Stimulated activated CD8-positive, alpha-beta memory T cell treated with anti-CD3 and anti-CD28 coated beads, Interleukin-7, amount 100 ng/mL, for 4 hours (primary cell): ENCODE data around the gene CSRNP2.
"Not testable (repeated sequence)": the region's sequence is repeated elsewhere in the genome, so short reads cannot be mapped to it uniquely, and the experiment has no call there.

Experiments used
- DNase-seq, 2 donors: peaks; one replicate each; pipeline ENCODE4 v3.0.0-alpha.2; 2020; ENCODE audit warnings: low read depth in 2 of 2

The CSRNP2 gene

GRCh38 chr12:51028126-51028812 lies 55.1 kb downstream of the CSRNP2 start:
- DNase-seq: no peak

GRCh38 chr12:51027342-51027835 lies 56.0 kb downstream of the CSRNP2 start:
- DNase-seq: no peak

- DNase-seq: peak; percentile 85 to 91
These were observed 57.4 kb downstream of the CSRNP2 start, which contains the start of gene SLC11A2 for GRCh38 chr12:51025836-51026638. TSS of gene SLC11A2 (minus strand) at chr12:51026384. CDS start at chr12:51010728, 15,656 bp downstream.

DNA sequence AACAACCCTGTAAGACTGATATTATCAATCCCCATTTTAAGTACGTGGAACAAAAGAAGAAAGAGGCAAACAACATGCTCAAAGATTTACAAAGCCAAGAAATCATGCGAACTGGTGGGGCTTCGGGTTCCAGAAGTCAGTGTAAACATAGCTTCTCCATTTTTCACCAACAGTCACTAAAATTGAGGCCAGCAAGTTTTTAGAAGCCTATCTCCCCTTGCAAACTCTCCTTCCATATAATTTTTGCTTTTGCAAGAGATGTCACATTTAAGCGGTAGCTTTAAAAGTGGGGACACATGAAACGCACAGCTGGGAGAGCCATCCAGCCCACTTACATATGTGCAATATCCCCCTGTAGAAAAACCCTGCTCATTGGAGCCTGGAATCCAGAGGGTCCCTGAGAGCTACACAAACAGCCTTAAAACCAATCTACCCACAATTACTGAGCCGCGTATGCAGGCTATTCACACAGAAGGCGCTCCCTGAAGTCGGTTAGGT lies 58.0 kb downstream of the CSRNP2 start:
- DNase-seq: no peak

DNA sequence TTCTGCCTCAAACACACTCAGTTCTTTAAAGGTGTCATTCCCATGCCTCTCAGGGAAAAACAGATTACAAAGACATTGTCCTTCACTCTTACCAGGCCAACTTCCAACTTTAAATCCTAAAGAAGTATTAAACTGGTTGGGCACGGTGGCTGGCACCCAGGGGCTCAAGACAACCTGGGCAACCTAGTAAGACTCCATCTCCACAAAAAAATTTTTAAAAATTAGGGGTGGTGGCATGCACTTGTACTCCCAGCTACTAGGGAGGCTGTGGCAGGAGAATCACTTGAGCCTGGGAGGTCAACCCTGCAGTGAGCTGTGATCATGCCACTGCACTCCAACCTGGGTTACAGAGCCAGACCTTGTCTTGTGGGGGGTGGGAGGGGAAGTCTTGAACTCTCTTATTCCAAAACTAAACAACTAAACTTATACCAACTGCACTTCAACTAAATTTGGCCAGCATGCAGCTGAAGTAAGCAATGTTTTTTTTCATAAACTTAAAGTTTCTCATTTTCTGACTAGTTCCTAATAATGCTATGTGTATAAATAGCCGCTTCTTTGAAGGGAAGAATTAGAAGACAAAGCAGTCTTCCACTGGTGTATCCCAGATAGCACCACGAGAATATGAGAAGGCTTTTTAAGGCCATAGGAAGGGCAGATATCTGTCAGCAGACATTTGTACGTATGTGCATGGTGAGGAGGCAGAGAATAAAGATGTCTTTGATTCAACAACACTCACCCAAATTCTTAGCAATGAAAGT lies 59.6 kb downstream of the CSRNP2 start:
- DNase-seq: no peak

DNA sequence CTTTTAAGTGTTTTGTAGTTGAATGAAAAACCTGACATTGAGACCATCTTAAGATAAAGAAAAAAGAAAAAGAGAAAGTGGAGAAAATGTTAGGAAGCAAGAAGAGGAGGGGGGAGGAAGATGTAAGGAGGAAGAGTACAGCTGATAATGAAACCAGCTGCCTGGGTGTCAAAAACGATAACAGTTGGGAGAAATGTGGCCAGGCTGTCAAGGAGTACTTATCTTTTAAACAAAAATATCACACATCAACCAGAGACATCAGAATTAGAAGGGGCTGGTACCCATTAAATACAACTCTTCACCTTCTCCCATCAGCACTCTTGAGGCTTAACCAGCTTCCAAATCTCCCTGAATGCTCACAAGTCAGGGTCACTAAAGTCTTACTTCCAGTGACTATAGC lies 61.7 kb downstream of the CSRNP2 start:
- DNase-seq: no peak

DNA sequence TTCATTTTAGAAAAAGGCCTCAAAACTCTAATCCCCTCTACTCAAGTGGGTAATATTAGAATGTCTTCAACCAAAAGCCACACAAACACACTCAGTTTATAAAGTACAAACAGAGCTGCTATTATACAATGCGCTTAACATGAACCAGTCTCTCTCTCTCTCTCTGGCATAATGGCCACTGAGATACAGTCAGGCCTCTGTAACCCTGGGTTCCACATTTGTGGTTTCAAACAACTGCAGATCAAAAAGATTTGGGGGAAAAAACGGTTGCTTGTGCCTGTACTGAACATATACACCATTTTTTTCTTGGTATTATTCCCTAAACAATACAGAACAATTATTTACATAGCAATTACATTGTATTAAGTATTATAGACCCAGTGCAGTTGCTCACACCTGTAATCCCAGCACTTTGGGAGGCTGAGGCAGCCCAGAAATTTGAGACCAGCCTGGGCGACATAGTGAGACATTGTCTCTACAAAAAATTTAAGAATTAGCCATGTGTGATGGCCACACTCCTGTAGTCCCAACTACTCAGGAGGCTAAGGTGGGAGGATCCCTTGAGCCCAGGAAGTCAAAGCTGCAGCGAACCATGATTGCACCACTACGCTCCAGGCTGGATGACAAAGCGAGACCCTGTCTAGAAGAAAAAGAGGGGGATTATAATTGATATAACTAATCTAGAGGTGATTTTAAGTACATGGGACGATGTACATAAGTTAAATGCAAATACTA lies 62.8 kb downstream of the CSRNP2 start:
- no peak for DNase-seq

GRCh38 chr12:51019927-51020326 lies 63.5 kb downstream of the CSRNP2 start:
- no peak for DNase-seq

DNA sequence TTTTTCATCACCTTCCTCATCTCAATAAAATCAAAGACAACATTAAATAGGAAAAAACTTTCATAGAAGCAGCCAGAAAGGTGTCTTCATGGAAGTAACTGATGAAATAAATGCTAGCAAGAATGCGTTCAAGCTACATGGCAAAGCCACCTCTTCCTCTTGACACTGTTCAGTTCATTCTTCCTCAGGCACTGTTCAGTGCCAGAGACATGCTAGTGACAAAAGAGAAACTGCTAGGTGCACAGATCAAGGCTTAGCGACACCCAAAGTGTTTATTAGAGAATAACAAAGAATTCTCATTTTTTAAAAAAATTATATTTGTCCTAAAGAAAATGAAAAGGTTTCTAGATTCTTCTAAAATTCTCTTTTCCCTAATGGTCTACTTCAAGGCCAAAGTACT lies 64.4 kb downstream of the CSRNP2 start:
- no peak for DNase-seq

- no peak for DNase-seq
These were observed 65.9 kb downstream of the CSRNP2 start for GRCh38 chr12:51017452-51017851.

DNA sequence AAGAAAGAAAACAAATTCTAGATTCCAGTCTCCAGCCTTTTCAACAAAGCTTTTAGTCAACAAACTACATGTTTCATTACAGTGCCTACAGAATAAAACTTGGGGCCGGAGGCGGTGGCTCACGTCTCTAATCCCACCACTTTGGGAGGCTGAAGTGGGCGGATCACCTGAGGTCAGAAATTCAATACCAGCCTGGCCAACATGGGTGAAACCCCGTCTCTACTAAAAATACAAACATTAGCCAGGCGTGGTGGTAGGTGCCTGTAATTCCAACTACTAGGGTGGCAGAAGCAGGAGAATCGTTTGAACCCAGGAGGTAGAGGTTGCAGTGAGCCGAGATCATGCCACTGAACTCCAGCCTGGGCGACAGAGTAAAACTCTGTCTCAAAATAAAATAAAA lies 68.9 kb downstream of the CSRNP2 start:
- not testable (repeated sequence) for DNase-seq

DNA sequence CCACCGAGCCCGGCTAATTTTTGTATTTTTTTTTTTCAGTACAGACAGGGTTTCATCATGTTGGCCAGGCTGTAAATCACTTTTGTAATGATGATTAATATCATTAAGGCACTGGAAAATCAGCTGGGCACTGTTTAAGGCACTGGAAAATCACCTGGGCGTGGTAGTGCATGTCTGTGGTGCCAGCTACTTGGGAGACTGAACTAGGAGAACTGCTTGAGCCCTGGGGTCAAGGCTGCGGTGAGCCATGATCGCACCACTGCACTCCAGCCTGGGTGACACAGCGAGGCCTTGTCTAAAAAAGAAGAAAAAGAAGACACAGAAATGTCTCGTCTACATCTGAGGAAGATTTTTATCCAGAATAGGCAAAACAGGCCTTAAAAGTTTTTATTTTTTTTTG lies 70.0 kb downstream of the CSRNP2 start:
- DNase-seq: no peak

- DNase-seq: no peak
These were observed 70.7 kb downstream of the CSRNP2 start for GRCh38 chr12:51012570-51013236.

- DNase-seq: no peak
These were observed 71.4 kb downstream of the CSRNP2 start for GRCh38 chr12:51011955-51012354.
